Globus pallidus (tissue), 1 donor: ENCODE data around the gene PRDM15.
A peak's percentile ranks its signal among the peaks of the same experiment; 100 is the strongest.

Experiments used
- DNase-seq: peaks from one replicate; pipeline ENCODE4 v3.0.0-alpha.2; 2015; ENCODE audit warnings: low spot score

PRDM15 gene

GRCh38 chr21:41778930-41779600 is 100.1 kb downstream of the PRDM15 start:
- no peak for DNase-seq

- DNase-seq: peak; percentile 35
Observed at GRCh38 chr21:41777951-41778815, 101.0 kb downstream of the PRDM15 start.

- DNase-seq: no peak
Observed at GRCh38 chr21:41776778-41777177, 102.4 kb downstream of the PRDM15 start.

GRCh38 chr21:41775149-41775472 is 104.0 kb downstream of the PRDM15 start:
- no peak for DNase-seq

- no peak for DNase-seq
Observed at GRCh38 chr21:41774467-41775148, 104.5 kb downstream of the PRDM15 start.

- DNase-seq: no peak
Observed at GRCh38 chr21:41772351-41773080, 106.6 kb downstream of the PRDM15 start.

GRCh38 chr21:41771625-41771945 is 107.6 kb downstream of the PRDM15 start:
- DNase-seq: no peak

GRCh38 chr21:41770901-41771624 is 108.1 kb downstream of the PRDM15 start:
- DNase-seq: no peak

GRCh38 chr21:41769933-41770332 is 109.2 kb downstream of the PRDM15 start:
- no peak for DNase-seq

GRCh38 chr21:41769521-41769920 is 109.6 kb downstream of the PRDM15 start:
- DNase-seq: no peak

- DNase-seq: no peak
Observed at GRCh38 chr21:41769111-41769510, 110.0 kb downstream of the PRDM15 start.

- DNase-seq: no peak
Observed at GRCh38 chr21:41768437-41769042, 110.6 kb downstream of the PRDM15 start.

GRCh38 chr21:41767606-41768436 is 111.3 kb downstream of the PRDM15 start:
- DNase-seq: no peak

GRCh38 chr21:41766883-41767605 is 112.1 kb downstream of the PRDM15 start, which contains the start of gene RIPK4:
Gene RIPK4, minus strand, starts transcription at chr21:41767052. Its CDS starts 11 bp downstream, at chr21:41767041.
- DNase-seq: no peak

GRCh38 chr21:41765973-41766882 is 112.9 kb downstream of the PRDM15 start:
- no peak for DNase-seq

- DNase-seq: no peak
Observed at GRCh38 chr21:41765420-41765821, 113.7 kb downstream of the PRDM15 start.

GRCh38 chr21:41764558-41765419 is 114.4 kb downstream of the PRDM15 start:
- no peak for DNase-seq

- no peak for DNase-seq
Observed at GRCh38 chr21:41763996-41764395, 115.1 kb downstream of the PRDM15 start.
